Right lobe of liver (tissue), 6 donors: ENCODE data around the gene SLC24A5. TPM values are rescaled to one million over a fixed set of nuclear protein-coding genes. Genes with fewer than 3 reads are reported as not detected.

Experiments
- ATAC-seq, 4 donors: fragments of 200-7000 bp; cut with Tn5 transposase; one replicate each; pipeline ENCODE4 v1.9.1; 2020; ENCODE audit warnings: mild to moderate bottlenecking in 4 of 4, moderate library complexity in 4 of 4
- DNase-seq, 3 donors: peaks; one replicate each; pipeline ENCODE4 v3.0.0-alpha.2; 2020
- H3K27ac ChIP-seq, 3 donors: fragments of 200-600 bp; one replicate each; pipeline ENCODE4 v1.8.0; 2022
- H3K27me3 ChIP-seq, 2 donors: fragments of 200-600 bp; one replicate each; pipeline ENCODE4 v1.8.0; 2022
- H3K36me3 ChIP-seq, 4 donors: fragments of 200-600 bp; sonication (generic) in 1 of 4; one replicate each; pipeline versions ENCODE4 v1.5.1 to v1.8.0; 2017 to 2022; ENCODE audit warnings: control low read depth in 1 of 4
- H3K4me1 ChIP-seq, 4 donors: fragments of 200-600 bp; sonication (generic) in 1 of 4; one replicate each; pipeline versions ENCODE4 v1.5.1 to v1.8.0; 2017 to 2022; ENCODE audit warnings: control low read depth in 1 of 4
- H3K4me3 ChIP-seq, 3 donors: fragments of 200-600 bp; one replicate each; pipeline ENCODE4 v1.8.0; 2022
- H3K9me3 ChIP-seq, 4 donors: fragments of 200-600 bp; sonication (generic) in 1 of 4; one replicate each; pipeline versions ENCODE4 v1.5.1 to v1.8.0; 2017 to 2022; ENCODE audit warnings: control low read depth in 1 of 4
- POLR2A ChIP-seq: fragments of 450-650 bp; IDR thresholded peaks from one replicate; pipeline ENCODE4 v1.6.1; 2017; ENCODE audit warnings: antibody characterized with exemption, mild to moderate bottlenecking
- WGBS: methylation state at CpG from one replicate; pipeline ENCODE4 v1.1.6; 2018; ENCODE audit warnings: low coverage, low lambda C conversion rate; ENCODE audit not compliant: insufficient coverage; ENCODE audit errors: missing lambda C conversion rate; 5-methylcytosine and 5-hydroxymethylcytosine counted together
- intact Hi-C, 2 donors: fragments of 100-400 bp; cut with DNase I; formaldehyde crosslinking; loops; one replicate each; pipeline versions ENCODE4 v1.11.2 to v1.14.1; 2022
- total RNA-seq, 6 experiments: library from RNA; depleted of rRNA in 2 of 6; stranded (reverse); fragments of >200 nt in 2 of 6; fragmentation: NEBNext Ultra II Directional in 3 of 6; extraction: Animal tissue kit (Norgen Biotek cat#: 25700) in 3 of 6; gene quantifications; one replicate each; pipeline versions ENCODE4 v1.1.0 to v1.2.4, GENCODE V29; 2016 to 2023
- TF ChIP-seq, protein P1 (sequence below), 4 donors: fragments of 200-600 bp in 3 of 4; fragments of 450-650 bp in 1 of 4; IDR thresholded peaks; one replicate each; pipeline versions ENCODE4 v1.5.1 to v1.8.0; 2016 to 2022; ENCODE audit warnings: antibody characterized with exemption in 4 of 4, mild to moderate bottlenecking in 2 of 4
- donor health status: DM: no; HTN: yes; CAD: no.
- donor health status: DM: no; HTN: no; CAD: no.
- donor health status: DM: no; HTN: no; CAD: no.
- donor health status: DM: no; HTN: yes; CAD: no.
- donor health status: DM: no; HTN: yes; CAD: no.

The SLC24A5 gene
- total RNA-seq, 6 experiments from 2014 or later: not detected

DNA sequence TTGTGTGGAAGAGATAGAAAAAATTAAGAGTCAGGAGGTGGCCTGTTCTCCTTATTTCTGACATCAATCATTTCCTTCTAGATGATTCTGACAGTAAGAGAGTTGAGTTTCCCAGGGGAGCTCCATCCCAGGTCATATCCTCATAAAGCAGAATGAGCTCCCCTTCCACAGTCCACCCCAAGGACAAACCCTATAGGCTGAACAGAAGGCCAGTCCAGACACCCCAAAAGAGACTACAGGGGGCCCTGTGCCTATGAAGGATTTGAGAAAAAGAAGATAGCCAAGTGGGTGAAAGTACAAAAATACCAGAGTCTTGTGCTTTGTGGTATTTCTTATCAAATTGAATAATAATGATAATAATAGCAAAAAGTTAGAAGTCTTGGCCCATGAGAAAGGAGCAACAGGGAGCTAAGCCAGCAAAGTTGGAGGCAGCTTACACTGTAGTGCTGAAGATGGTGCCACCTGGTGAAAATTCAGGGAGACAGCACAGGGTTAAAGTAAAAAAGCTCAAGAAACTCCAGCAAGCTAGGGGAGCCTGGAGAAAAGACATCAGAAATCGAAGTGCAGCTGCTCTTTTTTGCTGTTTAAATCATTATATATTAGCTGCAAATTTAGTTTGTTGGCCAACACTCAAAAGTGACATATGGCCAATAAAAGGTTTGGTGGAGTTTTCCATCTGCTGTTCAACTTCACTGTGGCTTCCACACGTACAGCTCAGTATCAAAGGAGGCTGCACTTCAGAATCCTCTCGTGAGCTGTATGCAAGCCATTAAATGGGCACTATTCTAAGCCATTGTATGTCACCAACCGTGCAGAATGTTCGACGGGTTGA, 35.8 kb upstream of the SLC24A5 start:
- DNase-seq: no peak
- intact Hi-C loops: no loop called here
- TF ChIP-seq, protein P1, sequence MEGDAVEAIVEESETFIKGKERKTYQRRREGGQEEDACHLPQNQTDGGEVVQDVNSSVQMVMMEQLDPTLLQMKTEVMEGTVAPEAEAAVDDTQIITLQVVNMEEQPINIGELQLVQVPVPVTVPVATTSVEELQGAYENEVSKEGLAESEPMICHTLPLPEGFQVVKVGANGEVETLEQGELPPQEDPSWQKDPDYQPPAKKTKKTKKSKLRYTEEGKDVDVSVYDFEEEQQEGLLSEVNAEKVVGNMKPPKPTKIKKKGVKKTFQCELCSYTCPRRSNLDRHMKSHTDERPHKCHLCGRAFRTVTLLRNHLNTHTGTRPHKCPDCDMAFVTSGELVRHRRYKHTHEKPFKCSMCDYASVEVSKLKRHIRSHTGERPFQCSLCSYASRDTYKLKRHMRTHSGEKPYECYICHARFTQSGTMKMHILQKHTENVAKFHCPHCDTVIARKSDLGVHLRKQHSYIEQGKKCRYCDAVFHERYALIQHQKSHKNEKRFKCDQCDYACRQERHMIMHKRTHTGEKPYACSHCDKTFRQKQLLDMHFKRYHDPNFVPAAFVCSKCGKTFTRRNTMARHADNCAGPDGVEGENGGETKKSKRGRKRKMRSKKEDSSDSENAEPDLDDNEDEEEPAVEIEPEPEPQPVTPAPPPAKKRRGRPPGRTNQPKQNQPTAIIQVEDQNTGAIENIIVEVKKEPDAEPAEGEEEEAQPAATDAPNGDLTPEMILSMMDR (IDR thresholded peaks at IDR 0.05): no peak
- no peak for TF ChIP-seq POLR2A
- H3K4me1 ChIP-seq: no peaks in the 10 kb centered on the region
- no peak for ATAC-seq
- no peaks in the 10 kb centered on the region for H3K36me3 ChIP-seq
- 63% methylated on average over 6 of the region's 6 CpGs for WGBS
- no peaks in the 10 kb centered on the region for H3K9me3 ChIP-seq
- no peak overlapping the region for H3K27ac ChIP-seq
- no peak overlapping the region for H3K4me3 ChIP-seq
- H3K27me3 ChIP-seq: no peaks in the 10 kb centered on the region

DNA sequence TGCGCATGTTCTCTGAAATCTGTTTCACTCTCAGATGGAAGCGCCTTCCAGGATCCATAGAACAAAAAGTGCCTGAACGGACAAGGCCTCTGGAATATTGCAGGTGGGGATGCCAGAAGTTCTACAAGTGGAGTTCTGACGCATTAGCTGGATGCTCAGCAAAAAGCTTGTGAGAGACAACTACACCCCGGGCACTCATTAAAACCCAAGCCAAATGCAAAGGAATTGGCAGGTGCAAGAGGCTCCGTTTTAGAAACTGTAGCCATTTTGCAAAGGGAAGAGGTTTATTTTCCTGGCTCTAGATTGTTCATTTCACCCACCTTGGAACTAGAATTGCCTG, 35.2 kb upstream of the SLC24A5 start:
- Histone ChIP-seq H3K36me3 (no peaks in the 10 kb centered on the region), H3K4me3 (no peak overlapping the region), H3K4me1 (no peaks in the 10 kb centered on the region), H3K27ac (no peak overlapping the region), H3K9me3 (no peaks in the 10 kb centered on the region), H3K27me3 (no peaks in the 10 kb centered on the region)
- DNase-seq: no peak
- ATAC-seq: no peak
- no peak for TF ChIP-seq POLR2A
- TF ChIP-seq, protein P1 (IDR thresholded peaks at IDR 0.05): no peak
- 59% methylated on average over 2 of the region's 6 CpGs for WGBS
- intact Hi-C loops: no loop called here

DNA sequence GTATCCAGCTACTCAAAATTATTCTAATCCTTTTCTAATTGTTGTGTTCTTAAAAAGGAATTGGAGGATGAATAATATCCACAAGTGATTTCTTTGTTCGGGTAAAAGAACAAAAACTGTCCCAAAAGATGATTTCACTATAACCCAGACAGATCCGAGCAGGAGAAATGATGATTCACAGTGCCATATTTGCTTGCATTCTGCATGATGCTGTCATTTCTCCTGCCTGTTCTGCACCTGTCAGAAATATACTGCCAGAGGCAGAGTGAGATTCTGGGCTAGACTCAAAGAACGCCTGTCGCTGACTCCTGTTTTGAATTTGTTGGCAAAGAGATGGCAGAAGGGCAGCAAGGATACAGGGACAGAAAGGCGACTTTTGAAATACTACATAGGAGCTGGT, 34.7 kb upstream of the SLC24A5 start:
- Histone ChIP-seq H3K9me3 (no peaks in the 10 kb centered on the region), H3K4me1 (no peaks in the 10 kb centered on the region), H3K27ac (no peak overlapping the region), H3K4me3 (no peak overlapping the region), H3K27me3 (no peaks in the 10 kb centered on the region), H3K36me3 (no peaks in the 10 kb centered on the region)
- TF ChIP-seq POLR2A: no peak
- intact Hi-C loops: no loop called here
- 49% methylated on average over 5 of the region's 5 CpGs for WGBS
- ATAC-seq (no peak), DNase-seq (no peak)

DNA sequence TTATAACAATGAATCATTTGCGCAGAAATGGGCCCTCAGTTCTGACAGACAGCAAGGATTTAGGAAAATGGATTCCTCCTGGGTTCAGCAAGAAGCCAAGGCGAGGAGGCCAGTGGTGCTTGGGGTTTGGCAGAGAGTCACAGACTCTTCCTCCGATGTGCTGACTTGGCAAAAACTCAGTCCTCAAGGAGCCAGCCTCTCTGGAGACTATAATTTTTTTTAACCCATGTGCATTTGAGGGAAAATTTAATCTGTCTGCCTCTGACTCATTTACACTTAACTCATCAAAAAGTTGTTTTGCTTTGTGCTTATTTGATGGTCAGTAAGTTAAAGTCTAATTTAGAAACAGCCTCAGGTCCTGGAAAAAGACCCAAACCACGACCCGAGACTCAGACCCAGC, 34.2 kb upstream of the SLC24A5 start:
- no peak for ATAC-seq
- H3K9me3 ChIP-seq: no peaks in the 10 kb centered on the region
- intact Hi-C loops: no loop called here
- WGBS: 32% methylated on average over 4 of the region's 5 CpGs
- DNase-seq: no peak
- no peak overlapping the region for H3K4me3 ChIP-seq
- no peak overlapping the region for H3K27ac ChIP-seq
- H3K27me3 ChIP-seq: no peaks in the 10 kb centered on the region
- no peaks in the 10 kb centered on the region for H3K36me3 ChIP-seq
- H3K4me1 ChIP-seq: no peaks in the 10 kb centered on the region
- TF ChIP-seq, protein P1 (IDR thresholded peaks at IDR 0.05): no peak
- no peak for TF ChIP-seq POLR2A

DNA sequence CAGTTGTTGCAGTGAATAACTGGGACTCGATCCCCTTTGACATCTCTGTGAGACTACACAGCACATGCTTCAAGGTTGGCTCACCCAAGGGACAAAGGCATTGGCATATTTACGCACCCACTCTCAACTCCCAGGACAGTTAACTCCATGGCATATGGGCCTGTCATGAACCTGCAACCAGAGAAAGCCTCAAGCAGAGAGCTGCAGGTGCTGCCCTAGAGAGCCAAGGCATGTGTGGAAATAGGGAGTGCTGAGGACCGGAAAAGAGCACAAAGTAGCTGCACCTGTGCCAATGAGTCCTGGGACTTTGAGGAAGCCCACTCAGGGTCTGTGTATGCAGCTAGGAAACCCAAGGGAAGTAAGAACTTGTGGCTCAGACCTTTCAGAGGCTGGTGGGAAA, 32.9 kb upstream of the SLC24A5 start:
- no peak for ATAC-seq
- intact Hi-C loops: no loop called here
- 61% methylated on average over 3 of the region's 3 CpGs for WGBS
- no peaks in the 10 kb centered on the region for H3K9me3 ChIP-seq
- H3K27ac ChIP-seq: no peak overlapping the region
- no peak for TF ChIP-seq POLR2A
- TF ChIP-seq, protein P1 (IDR thresholded peaks at IDR 0.05): no peak
- no peak for DNase-seq
- no peak overlapping the region for H3K4me3 ChIP-seq
- no peaks in the 10 kb centered on the region for H3K36me3 ChIP-seq
- H3K4me1 ChIP-seq: no peaks in the 10 kb centered on the region
- H3K27me3 ChIP-seq: no peaks in the 10 kb centered on the region
